Activated naive CD8-positive, alpha-beta T cell treated with anti-CD3 and anti-CD28 coated beads, Interleukin-2, amount 10 ng/mL, durations not matched to agents 7 days and 5 days (primary cell): ENCODE results near the gene ANKRD11. TPM values are rescaled to one million over a fixed set of nuclear protein-coding genes. Genes with fewer than 3 reads are reported as not detected.

Experiments
- ATAC-seq: fragments of 150-1000 bp; cut with Tn5 transposase; one replicate; pipeline ENCODE4 v1.10.0; 2021; ENCODE audit warnings: low read depth, moderate library complexity
- POLR2A ChIA-PET: fragments of 350-600 bp; sonication (Branson Sonifier 250); formaldehyde crosslinking; loops from one replicate; lab custom pipeline; 2021; ENCODE audit warnings: antibody characterized with exemption; lab: Charles Lee
- DNase-seq: peaks from one replicate; pipeline ENCODE4 v3.0.0; 2021
- H3K27ac Mint-ChIP-seq: one replicate; pipeline ENCODE4 v1.8.0; 2022; ENCODE audit warnings: mild to moderate bottlenecking, mixed read lengths
- H3K27me3 Mint-ChIP-seq: one replicate; pipeline ENCODE4 v1.8.0; 2022; ENCODE audit warnings: mild to moderate bottlenecking, moderate library complexity, mixed read lengths
- H3K36me3 Mint-ChIP-seq: one replicate; pipeline ENCODE4 v1.8.0; 2021; ENCODE audit warnings: mild to moderate bottlenecking, mixed read lengths
- H3K4me1 Mint-ChIP-seq: one replicate; pipeline ENCODE4 v1.8.0; 2021; ENCODE audit warnings: mixed read lengths
- H3K4me3 Mint-ChIP-seq: one replicate; pipeline ENCODE4 v1.8.0; 2022; ENCODE audit warnings: mild to moderate bottlenecking, moderate library complexity, mixed read lengths
- H3K9me3 Mint-ChIP-seq: one replicate; pipeline ENCODE4 v1.8.0; 2021; ENCODE audit warnings: mixed read lengths
- total RNA-seq, 2 experiments: library from RNA; stranded (reverse); gene quantifications; one replicate each; pipeline ENCODE4 v1.2.3, GENCODE V29; 2021

Gene ANKRD11
- total RNA-seq, 2 experiments from 2014 or later, result 213 to 217 TPM

DNA sequence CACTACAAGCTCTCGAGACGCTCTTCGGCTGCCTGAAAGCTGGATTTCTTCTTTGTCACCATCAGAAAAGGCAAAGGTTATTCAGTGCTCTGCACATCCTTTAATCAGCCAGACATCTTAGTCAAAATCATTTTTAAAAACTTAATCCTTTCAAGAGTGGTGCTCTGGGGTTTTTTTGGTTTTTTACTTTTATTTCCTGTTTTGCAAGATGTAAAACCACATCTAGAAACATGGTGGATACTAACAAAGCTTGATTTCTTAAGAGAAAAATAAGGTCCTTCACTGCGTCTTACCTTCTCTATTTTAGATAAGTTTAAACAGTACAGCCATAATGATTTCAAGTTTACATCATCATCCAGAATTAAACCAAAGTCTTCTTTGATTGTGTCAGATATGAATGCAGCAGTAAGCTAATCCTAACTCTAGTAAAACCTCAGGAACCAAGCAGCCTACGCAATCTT lies 6.3 kb downstream of the ANKRD11 start:
- H3K36me3 Mint-ChIP-seq, result peaks cover 29% of the 10 kb centered on the region
- H3K4me1 Mint-ChIP-seq, result peaks cover 72% of the 10 kb centered on the region
- ATAC-seq (peak; percentile 46), DNase-seq (no peak)
- H3K9me3 Mint-ChIP-seq, result no peaks in the 10 kb centered on the region
- peak overlapping the region; percentile 76 for H3K4me3 Mint-ChIP-seq
- H3K27me3 Mint-ChIP-seq, result no peaks in the 10 kb centered on the region
- POLR2A ChIA-PET, result interaction anchor here (0.6 to 1.6 kb wide), 9 partner anchors 13 to 244 kb away, joined by 3 to 6 read pairs (median 4); partner anchors contain the start of gene SPG7
- H3K27ac Mint-ChIP-seq, result peak overlapping the region; percentile 72

- H3K9me3 Mint-ChIP-seq, result no peaks in the 10 kb centered on the region
- POLR2A ChIA-PET, result interaction anchor here (0.8 to 1.4 kb wide), 2 partner anchors 8 to 11 kb away, joined by 3 to 5 read pairs; no protein-coding TSS in a partner anchor
- H3K36me3 Mint-ChIP-seq, result peaks cover 22% of the 10 kb centered on the region
- H3K27me3 Mint-ChIP-seq, result no peaks in the 10 kb centered on the region
- H3K4me3 Mint-ChIP-seq, result peak overlapping the region; percentile 57
- H3K27ac Mint-ChIP-seq, result peak overlapping the region; percentile 55
- ATAC-seq (no peak), DNase-seq (no peak)
- peaks cover 73% of the 10 kb centered on the region for H3K4me1 Mint-ChIP-seq
Measured at GRCh38 chr16:89482817-89483205, 7.5 kb downstream of the ANKRD11 start.

GRCh38 chr16:89482150-89482816 lies 8.1 kb downstream of the ANKRD11 start:
- ATAC-seq (no peak), DNase-seq (no peak)
- Mint-ChIP-seq H3K4me3 (peak overlapping the region; percentile 57), H3K27me3 (no peaks in the 10 kb centered on the region), H3K9me3 (no peaks in the 10 kb centered on the region), H3K27ac (peak overlapping the region; percentile 49), H3K36me3 (peaks cover 21% of the 10 kb centered on the region), H3K4me1 (peaks cover 71% of the 10 kb centered on the region)
- POLR2A ChIA-PET, result interaction anchor here (0.6 kb wide), 1 partner anchor 25 kb away, joined by 7 read pairs; no protein-coding TSS in a partner anchor

DNA sequence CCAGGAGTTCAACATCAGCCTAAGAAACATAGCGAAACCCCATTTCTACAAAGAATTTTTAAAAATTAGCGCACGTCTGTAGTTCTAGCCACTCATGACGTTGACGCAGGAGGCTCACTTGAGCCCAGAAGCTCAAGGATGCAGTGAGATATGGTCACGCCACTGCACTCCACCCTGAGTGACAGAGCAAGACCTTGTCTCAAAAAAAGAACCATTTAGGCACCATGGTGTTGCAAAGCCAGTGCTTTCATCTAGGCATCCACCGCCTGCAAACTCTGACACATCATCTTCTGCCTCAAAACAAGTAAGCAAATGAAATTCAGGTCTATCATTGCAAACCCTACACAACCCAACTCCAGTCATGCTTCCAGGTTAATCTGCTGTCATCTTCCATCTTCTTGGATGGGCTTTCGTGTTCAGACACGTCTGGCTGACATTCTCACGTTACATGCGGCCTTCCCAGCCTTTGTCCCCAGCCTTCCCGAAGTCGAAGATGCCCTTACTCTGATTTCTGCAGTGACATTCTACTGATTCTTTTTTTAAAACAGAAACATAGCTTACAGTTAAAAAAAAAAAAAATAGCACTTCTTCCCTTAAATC lies 8.9 kb downstream of the ANKRD11 start:
- peak overlapping the region; percentile 35 for H3K27ac Mint-ChIP-seq
- DNase-seq (no peak), ATAC-seq (no peak)
- no peaks in the 10 kb centered on the region for H3K27me3 Mint-ChIP-seq
- H3K4me1 Mint-ChIP-seq, result peaks cover 73% of the 10 kb centered on the region
- peaks cover 19% of the 10 kb centered on the region for H3K36me3 Mint-ChIP-seq
- H3K9me3 Mint-ChIP-seq, result no peaks in the 10 kb centered on the region
- POLR2A ChIA-PET, result no interaction called here
- H3K4me3 Mint-ChIP-seq, result no peak overlapping the region

GRCh38 chr16:89478576-89479221 lies 11.7 kb downstream of the ANKRD11 start:
- peak; percentile 29 for ATAC-seq
- H3K4me3 Mint-ChIP-seq, result peak overlapping the region; percentile 67
- no peaks in the 10 kb centered on the region for H3K9me3 Mint-ChIP-seq

DNA sequence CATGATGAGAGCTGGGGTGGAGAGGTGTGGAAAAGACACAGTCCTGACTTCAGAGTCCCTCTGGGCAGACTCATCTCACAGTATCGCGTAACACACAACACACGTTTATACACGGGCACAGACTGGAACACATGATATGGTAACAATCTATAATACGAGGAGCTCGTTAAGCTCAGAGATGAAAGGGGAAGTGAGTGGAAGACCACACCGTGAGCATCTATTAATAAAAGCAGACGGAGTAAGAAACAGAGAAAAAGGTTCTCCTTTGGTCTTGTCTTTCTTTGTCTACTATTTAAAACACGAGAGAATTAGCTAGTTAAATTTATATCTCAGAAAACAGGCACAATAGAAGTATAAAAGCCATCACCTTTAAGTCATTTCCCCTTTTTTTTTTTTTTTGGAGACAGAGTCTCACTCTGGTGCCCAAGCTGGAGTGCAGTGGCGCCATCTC lies 13.5 kb downstream of the ANKRD11 start:
- peaks cover 28% of the 10 kb centered on the region for H3K36me3 Mint-ChIP-seq
- POLR2A ChIA-PET, result interaction anchor here (0.7 to 1.3 kb wide), 4 partner anchors 10 to 245 kb away, joined by 3 to 5 read pairs (median 4); no protein-coding TSS in a partner anchor
- no peak for DNase-seq

More at GRCh38 chr16:89478576-89479221, 11.7 kb downstream of the ANKRD11 start:
- H3K4me1 Mint-ChIP-seq, result peaks cover 65% of the 10 kb centered on the region
- DNase-seq, result peak; percentile 45
- H3K27me3 Mint-ChIP-seq, result no peaks in the 10 kb centered on the region
- H3K36me3 Mint-ChIP-seq, result peaks cover 24% of the 10 kb centered on the region
- POLR2A ChIA-PET, result interaction anchor here (0.6 to 0.7 kb wide), 2 partner anchors 185 to 412 kb away, joined by 3 read pairs; no protein-coding TSS in a partner anchor
- H3K27ac Mint-ChIP-seq, result peak overlapping the region; percentile 39

DNA sequence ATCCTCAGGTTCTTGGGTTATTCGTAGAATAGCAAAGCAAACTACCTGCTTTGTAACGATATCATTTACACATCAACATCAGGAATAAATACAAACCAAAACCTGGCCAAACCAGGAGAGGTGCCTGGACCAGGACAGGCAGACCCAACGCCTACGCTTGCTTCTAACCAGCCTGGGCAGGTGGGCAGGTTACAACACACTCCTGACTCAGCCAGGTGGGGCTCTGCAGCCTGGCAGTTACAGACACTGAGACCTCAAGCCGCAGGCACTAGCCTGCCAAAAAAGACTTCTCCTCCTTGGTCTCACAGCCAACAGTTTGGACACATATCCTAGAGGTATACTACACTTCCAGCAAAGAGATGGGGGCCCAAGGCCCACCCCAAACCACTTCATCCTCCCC lies 14.0 kb downstream of the ANKRD11 start:
- ATAC-seq (peak; percentile 23), DNase-seq (no peak)
- peaks cover 27% of the 10 kb centered on the region for H3K36me3 Mint-ChIP-seq
- no peaks in the 10 kb centered on the region for H3K27me3 Mint-ChIP-seq
- peak overlapping the region; percentile 32 for H3K4me3 Mint-ChIP-seq
- no peaks in the 10 kb centered on the region for H3K9me3 Mint-ChIP-seq
- H3K4me1 Mint-ChIP-seq, result peaks cover 67% of the 10 kb centered on the region
- POLR2A ChIA-PET, result interaction anchor here (0.7 to 1.0 kb wide), 2 partner anchors 9 to 246 kb away, joined by 4 to 5 read pairs; no protein-coding TSS in a partner anchor
- peak overlapping the region; percentile 4 for H3K27ac Mint-ChIP-seq

More for the DNA sequence above, 13.5 kb downstream of the ANKRD11 start:
- H3K9me3 Mint-ChIP-seq, result no peaks in the 10 kb centered on the region
- ATAC-seq, result peak; percentile 45
- peaks cover 66% of the 10 kb centered on the region for H3K4me1 Mint-ChIP-seq
- peak overlapping the region; percentile 35 for H3K4me3 Mint-ChIP-seq
- H3K27me3 Mint-ChIP-seq, result no peaks in the 10 kb centered on the region
- peak overlapping the region; percentile 4 for H3K27ac Mint-ChIP-seq

DNA sequence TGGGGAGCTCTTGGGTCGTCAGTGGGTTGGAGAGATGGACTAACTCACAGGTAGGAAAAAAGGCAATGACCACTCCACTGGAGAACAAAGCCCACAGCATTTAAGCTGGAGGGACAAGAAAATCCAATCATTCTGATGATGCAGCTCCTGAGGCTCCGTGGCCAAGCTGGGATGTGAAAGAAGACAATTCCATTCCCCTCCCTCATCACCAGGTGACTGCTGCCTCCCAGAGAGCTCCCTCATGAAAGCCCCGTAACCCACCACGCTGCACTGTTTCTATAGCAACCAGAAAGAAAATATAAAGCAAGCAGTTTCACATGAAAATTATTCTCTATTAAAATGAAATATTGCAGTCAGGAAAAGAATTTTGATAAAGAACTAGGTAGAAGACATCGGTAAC lies 15.2 kb downstream of the ANKRD11 start:
- DNase-seq (no peak), ATAC-seq (no peak)
- POLR2A ChIA-PET, result no interaction called here
- Mint-ChIP-seq H3K4me3 (no peak overlapping the region), H3K9me3 (no peaks in the 10 kb centered on the region), H3K36me3 (peaks cover 27% of the 10 kb centered on the region), H3K4me1 (peaks cover 65% of the 10 kb centered on the region), H3K27me3 (no peaks in the 10 kb centered on the region), H3K27ac (no peak overlapping the region)

DNA sequence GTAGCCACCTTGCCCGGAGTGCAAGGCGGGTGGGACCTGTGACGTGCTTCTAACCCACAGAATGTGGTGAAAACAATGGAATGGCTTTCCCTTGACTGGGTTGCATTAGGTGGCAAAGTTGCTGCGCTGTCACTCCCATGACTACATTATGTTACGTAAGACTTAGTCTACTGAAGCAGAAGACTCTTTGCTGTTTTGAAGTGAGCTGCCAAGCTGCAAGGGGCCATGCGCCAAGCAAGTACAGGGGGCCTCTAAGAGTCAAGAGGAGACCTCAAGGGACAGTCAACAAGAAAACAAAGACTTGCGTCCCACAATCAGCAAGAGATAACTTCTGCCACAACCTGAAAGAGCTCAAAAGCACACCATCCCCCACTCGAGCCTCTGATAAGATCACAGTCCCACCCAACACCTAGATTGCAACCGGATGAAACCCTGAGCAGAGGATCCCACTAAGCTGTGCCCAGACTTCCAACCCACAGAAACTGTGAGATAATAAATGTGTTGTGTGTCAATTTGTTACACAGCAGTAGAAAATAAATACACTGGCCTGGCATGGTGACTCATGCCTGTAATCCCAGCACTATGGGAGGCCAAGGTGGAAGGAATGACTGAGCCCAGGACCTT lies 16.5 kb downstream of the ANKRD11 start:
- Mint-ChIP-seq H3K27me3 (no peaks in the 10 kb centered on the region), H3K27ac (peak overlapping the region; percentile 27), H3K9me3 (no peaks in the 10 kb centered on the region), H3K36me3 (peaks cover 33% of the 10 kb centered on the region), H3K4me1 (peaks cover 62% of the 10 kb centered on the region), H3K4me3 (peak overlapping the region; percentile 43)
- ATAC-seq (no peak), DNase-seq (no peak)
- POLR2A ChIA-PET, result interaction anchor here (0.7 to 2.5 kb wide), 3 partner anchors 9 to 16 kb away, joined by 3 to 6 read pairs (median 3); partner anchors contain the start of gene ANKRD11

GRCh38 chr16:89473136-89473712 lies 17.1 kb downstream of the ANKRD11 start:
- no peak for ATAC-seq
- Mint-ChIP-seq H3K4me1 (peaks cover 55% of the 10 kb centered on the region), H3K9me3 (no peaks in the 10 kb centered on the region), H3K27me3 (no peaks in the 10 kb centered on the region), H3K36me3 (peaks cover 33% of the 10 kb centered on the region), H3K27ac (peak overlapping the region; percentile 8), H3K4me3 (peak overlapping the region; percentile 9)
- POLR2A ChIA-PET, result interaction anchor here (0.6 to 2.5 kb wide), 3 partner anchors 12 to 220 kb away, joined by 3 to 6 read pairs (median 3); partner anchors contain the start of gene ANKRD11
- DNase-seq, result no peak

GRCh38 chr16:89472711-89473075 lies 17.7 kb downstream of the ANKRD11 start:
- H3K4me1 Mint-ChIP-seq, result peaks cover 52% of the 10 kb centered on the region
- no peaks in the 10 kb centered on the region for H3K27me3 Mint-ChIP-seq
- H3K27ac Mint-ChIP-seq, result peak overlapping the region; percentile 34
- no peaks in the 10 kb centered on the region for H3K9me3 Mint-ChIP-seq
- H3K4me3 Mint-ChIP-seq, result peak overlapping the region; percentile 26
- DNase-seq (no peak), ATAC-seq (no peak)
- H3K36me3 Mint-ChIP-seq, result peaks cover 35% of the 10 kb centered on the region
- POLR2A ChIA-PET, result interaction anchor here (0.6 to 2.5 kb wide), 3 partner anchors 12 to 219 kb away, joined by 3 to 6 read pairs (median 3); partner anchors contain the start of gene ANKRD11

DNA sequence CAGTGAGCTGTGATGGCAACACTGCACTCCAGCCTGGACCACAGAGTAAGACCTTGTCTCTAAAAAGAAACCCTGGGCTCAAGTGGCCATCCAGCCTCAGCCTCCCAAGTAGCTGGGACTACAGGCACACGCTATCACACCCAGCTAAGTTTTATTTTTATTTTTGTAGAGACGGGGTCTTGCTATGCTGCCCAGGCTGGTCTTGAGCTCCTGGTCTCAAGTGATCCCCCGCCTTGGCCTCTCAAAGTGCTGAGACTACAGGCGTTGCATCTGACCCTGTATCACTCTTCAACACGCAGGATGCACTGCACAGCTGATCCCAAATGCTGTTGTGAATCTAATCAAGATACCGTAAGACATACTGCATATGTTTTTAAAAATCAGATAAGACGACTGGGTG lies 23.0 kb downstream of the ANKRD11 start:
- no peak for DNase-seq
- ATAC-seq, result no peak
- Mint-ChIP-seq H3K36me3 (peaks cover 29% of the 10 kb centered on the region), H3K4me1 (peaks cover 35% of the 10 kb centered on the region), H3K27ac (no peak overlapping the region), H3K4me3 (no peak overlapping the region), H3K9me3 (no peaks in the 10 kb centered on the region), H3K27me3 (no peaks in the 10 kb centered on the region)
- POLR2A ChIA-PET, result interaction anchor here (0.6 to 1.8 kb wide), 4 partner anchors 9 to 294 kb away, joined by 3 to 4 read pairs (median 4); no protein-coding TSS in a partner anchor
